ENCODE measurements around the gene UNC13B.

GRCh38 chr9:35162605-35163315 is 951 bp downstream of the UNC13B start:
- TF ChIP-seq CTCF (conservative IDR thresholded peaks at IDR 0.05; ENCODE audit: low read depth in 2 of 2) (no peak), EZH2 (IDR thresholded peaks at IDR 0.05; ENCODE audit: low read depth, unreplicated experiment) (no peak), POLR2AphosphoS5 (IDR thresholded peaks at IDR 0.05; ENCODE audit: low read depth) (no peak), ETS1 (IDR thresholded peaks at IDR 0.05) (no peak), ZNF114 (CRISPR knock-in tag; IDR thresholded peaks at IDR 0.05) (no peak), CREB1 (CRISPR knock-in tag; IDR thresholded peaks at IDR 0.05; ENCODE audit: low read depth) (no peak), REST (IDR thresholded peaks at IDR 0.05; ENCODE audit: unreplicated experiment) (no peak), EZH2phosphoT487 (IDR thresholded peaks at IDR 0.05; ENCODE audit: unreplicated experiment) (no peak), JUNB (IDR thresholded peaks at IDR 0.05; ENCODE audit: unreplicated experiment) (no peak), ZNF331 (CRISPR knock-in tag; IDR thresholded peaks at IDR 0.05; ENCODE audit: low read depth) (no peak), STAT1 (IDR thresholded peaks at IDR 0.05; ENCODE audit: unreplicated experiment) (no peak), NANOG (IDR thresholded peaks at IDR 0.05; ENCODE audit: borderline replicate concordance) (no peak)
